GM23338 (cell line): ENCODE results near the gene OARD1. TPM values are rescaled to one million over a fixed set of nuclear protein-coding genes. Genes with fewer than 3 reads are reported as not detected.

ENCODE experiments used
- ATAC-seq: fragments of 200-7000 bp; cut with Tn5 transposase; 3 replicates; pipeline ENCODE4 v1.9.1; 2020
- DNase-seq: peaks from one replicate; pipeline ENCODE4 v3.0.0-alpha.2; 2015; ENCODE audit warnings: low spot score
- H2AFZ ChIP-seq: fragments of 200-600 bp; sonication (generic); 2 replicates; pipeline ENCODE4 v1.8.0; 2016; ENCODE audit warnings: antibody characterized with exemption, mild to moderate bottlenecking, moderate library complexity
- H3F3A ChIP-seq: fragments of 200-600 bp; sonication (generic); replicated peaks from 2 replicates; pipeline ENCODE4 v1.8.0; 2017; ENCODE audit warnings: antibody characterized with exemption, mixed run types, low read depth
- H3K27ac ChIP-seq: fragments of 200-600 bp; sonication (generic); 2 replicates; pipeline ENCODE4 v1.6.1; 2016; ENCODE audit warnings: low read depth
- H3K27me3 ChIP-seq: fragments of 200-600 bp; sonication (generic); 2 replicates; pipeline ENCODE4 v1.8.0; 2016; ENCODE audit warnings: mild to moderate bottlenecking, mixed run types, moderate library complexity; ENCODE audit not compliant: insufficient read depth
- H3K36me3 ChIP-seq: fragments of 200-600 bp; sonication (generic); 2 replicates; pipeline ENCODE4 v1.8.0; 2016; ENCODE audit warnings: mild to moderate bottlenecking; ENCODE audit not compliant: insufficient read depth
- H3K4me1 ChIP-seq: fragments of 200-600 bp; sonication (generic); 2 replicates; pipeline ENCODE4 v1.8.0; 2016; ENCODE audit warnings: mild to moderate bottlenecking, moderate library complexity; ENCODE audit not compliant: insufficient read depth
- H3K4me2 ChIP-seq: fragments of 200-600 bp; sonication (generic); 2 replicates; pipeline ENCODE4 v1.7.1; 2017; ENCODE audit warnings: mixed run types
- H3K4me3 ChIP-seq: fragments of 200-600 bp; sonication (generic); 2 replicates; pipeline ENCODE4 v1.6.1; 2016; ENCODE audit warnings: mixed run types
- H3K79me2 ChIP-seq: fragments of 200-600 bp; sonication (generic); replicated peaks from 2 replicates; pipeline ENCODE4 v1.8.0; 2017; ENCODE audit warnings: mild to moderate bottlenecking; ENCODE audit not compliant: insufficient read depth
- H3K9me2 ChIP-seq: fragments of 200-600 bp; sonication (generic); 2 replicates; pipeline ENCODE4 v1.8.0; 2017; ENCODE audit not compliant: insufficient read depth
- H4K20me1 ChIP-seq: fragments of 200-600 bp; sonication (generic); replicated peaks from 2 replicates; pipeline ENCODE4 v1.8.0; 2017; ENCODE audit warnings: mild to moderate bottlenecking; ENCODE audit not compliant: insufficient read depth
- H3K27ac Mint-ChIP-seq: 2 replicates; pipeline ENCODE4 v1.8.0; 2020; ENCODE audit warnings: inconsistent platforms, mild to moderate bottlenecking, moderate library complexity, mixed read lengths
- H3K27me3 Mint-ChIP-seq: 3 replicates; pipeline ENCODE4 v1.8.0; 2022; ENCODE audit warnings: low read depth, mild to moderate bottlenecking, moderate library complexity, mixed read lengths, inconsistent platforms; ENCODE audit not compliant: insufficient read depth, poor library complexity
- H3K36me3 Mint-ChIP-seq: 3 replicates; pipeline ENCODE4 v1.8.0; 2021; ENCODE audit warnings: low read depth, mild to moderate bottlenecking, inconsistent platforms, moderate library complexity, mixed read lengths
- H3K4me1 Mint-ChIP-seq: 3 replicates; pipeline ENCODE4 v1.8.0; 2020; ENCODE audit warnings: mild to moderate bottlenecking, inconsistent platforms, mixed read lengths
- H3K4me3 Mint-ChIP-seq: 3 replicates; pipeline ENCODE4 v1.8.0; 2021; ENCODE audit warnings: moderate library complexity, mild to moderate bottlenecking, inconsistent platforms, mixed read lengths
- H3K9me3 Mint-ChIP-seq: 3 replicates; pipeline ENCODE4 v1.8.0; 2020; ENCODE audit warnings: moderate library complexity, mild to moderate bottlenecking, inconsistent platforms, mixed read lengths
- CREB1 ChIP-seq: fragments of 250-450 bp; sonication (Bioruptor Pico); IDR thresholded peaks from 2 replicates; pipeline ENCODE4 v1.5.0; 2020; ENCODE audit warnings: low read depth, mild to moderate bottlenecking, moderate library complexity
- EZH2 ChIP-seq: fragments of 200-600 bp; sonication (generic); IDR thresholded peaks from one replicate; pipeline ENCODE4 v1.8.0; 2017; ENCODE audit warnings: antibody characterized with exemption, mild to moderate bottlenecking, low read depth; ENCODE audit not compliant: unreplicated experiment
- EZH2phosphoT487 ChIP-seq: fragments of 200-600 bp; sonication (generic); IDR thresholded peaks from one replicate; pipeline ENCODE4 v1.8.1; 2018; ENCODE audit warnings: antibody characterized with exemption; ENCODE audit not compliant: unreplicated experiment
- JUNB ChIP-seq: IDR thresholded peaks from one replicate; pipeline ENCODE4 v1.6.1; 2016; ENCODE audit warnings: antibody characterized with exemption; ENCODE audit not compliant: unreplicated experiment
- NANOG ChIP-seq: IDR thresholded peaks from 2 replicates; pipeline ENCODE4 v1.6.1; 2016; ENCODE audit warnings: antibody characterized with exemption, borderline replicate concordance
- STAT1 ChIP-seq: IDR thresholded peaks from one replicate; pipeline ENCODE4 v1.6.1; 2016; ENCODE audit warnings: antibody characterized with exemption; ENCODE audit not compliant: unreplicated experiment
- ZNF114 ChIP-seq: fragments of 250-450 bp; sonication (Bioruptor Pico); IDR thresholded peaks from 2 replicates; pipeline ENCODE4 v1.5.0; 2020; ENCODE audit warnings: mild to moderate bottlenecking, moderate library complexity
- ZNF331 ChIP-seq: fragments of 250-450 bp; sonication (Bioruptor Pico); IDR thresholded peaks from 2 replicates; pipeline ENCODE4 v1.5.0; 2020; ENCODE audit warnings: low read depth, mild to moderate bottlenecking, moderate library complexity
- polyA plus RNA-seq: library from polyadenylated mRNA; unstranded; fragments of >200 nt; fragmentation: Nextera tagmentation; extraction: Ambion mirVana; gene quantifications from 2 replicates; pipeline ENCODE4 v1.2.1, GENCODE V29; 2016
- total RNA-seq: library from RNA; depleted of rRNA; stranded (reverse); fragments of >200 nt; shearing (Covaris generic); gene quantifications from 2 replicates; pipeline ENCODE4 v1.2.3, GENCODE V29; 2014
- TF ChIP-seq, protein P1 (sequence below): IDR thresholded peaks from 2 replicates; pipeline ENCODE4 v1.6.1; 2016; ENCODE audit warnings: antibody characterized with exemption
- TF ChIP-seq, protein P2 (sequence below): fragments of 250-450 bp; sonication (Bioruptor Pico); IDR thresholded peaks from 2 replicates; pipeline ENCODE4 v1.5.0; 2020; ENCODE audit warnings: mild to moderate bottlenecking, moderate library complexity
- TF ChIP-seq, protein P3 (sequence below), 2 experiments: fragments of 200-600 bp in 1 of 2; sonication (generic) in 1 of 2; conservative IDR thresholded peaks; 2 replicates each; pipeline versions ENCODE4 v1.5.1 to v1.6.1; 2016 to 2017; ENCODE audit warnings: antibody characterized with exemption in 2 of 2, low read depth in 2 of 2, mild to moderate bottlenecking in 2 of 2, moderate library complexity in 1 of 2

The OARD1 gene
- total and polyA plus RNA-seq, 2 experiments from 2014 or later = 25.9 to 60.8 TPM

DNA sequence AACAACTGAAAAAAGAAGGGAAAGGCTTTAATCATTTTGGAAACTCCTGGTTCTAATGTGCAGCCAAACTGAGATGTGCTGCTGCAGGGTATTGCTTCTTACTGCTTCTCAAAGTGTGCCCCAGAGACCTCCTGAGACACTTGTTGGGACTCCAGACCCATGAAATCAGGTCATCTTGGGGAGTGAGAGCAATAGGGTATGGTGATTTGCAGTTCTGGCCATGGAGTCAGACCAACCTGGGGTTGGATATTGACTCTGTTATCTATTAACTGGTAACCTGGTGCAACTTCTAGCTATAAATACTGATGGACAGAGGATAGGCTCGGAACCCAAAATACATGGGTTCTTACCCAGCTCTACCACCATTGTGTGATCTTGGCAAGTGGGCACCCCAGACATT lies 26.1 kb downstream of the OARD1 start:
- H3K27ac ChIP-seq = no peak overlapping the region
- Mint-ChIP-seq H3K27ac (no peak overlapping the region), H3K36me3 (no peaks in the 10 kb centered on the region), H3K27me3 (peaks cover 2% of the 10 kb centered on the region), H3K4me3 (no peak overlapping the region), H3K4me1 (peaks cover 4% of the 10 kb centered on the region; the same call in 1 of the 3 replicates), H3K9me3 (no peaks in the 10 kb centered on the region)
- DNase-seq (no peak), ATAC-seq (no peak)
- no peaks in the 10 kb centered on the region for H3K27me3 ChIP-seq
- no peaks in the 10 kb centered on the region for H3K79me2 ChIP-seq
- no peaks in the 10 kb centered on the region; the same call in 1 of the 2 replicates for H3K36me3 ChIP-seq
- no peak for TF ChIP-seq JUNB
- no peak for TF ChIP-seq STAT1
- TF ChIP-seq ZNF331 (CRISPR knock-in tag) = no peak
- no peak overlapping the region for H3K4me2 ChIP-seq
- no peaks in the 10 kb centered on the region for H3F3A ChIP-seq
- no peak overlapping the region for H2AFZ ChIP-seq
- no peaks in the 10 kb centered on the region for H4K20me1 ChIP-seq
- H3K4me3 ChIP-seq = no peak overlapping the region
- H3K4me1 ChIP-seq = no peaks in the 10 kb centered on the region; the same call in 1 of the 2 replicates
- no peaks in the 10 kb centered on the region for H3K9me2 ChIP-seq

DNA sequence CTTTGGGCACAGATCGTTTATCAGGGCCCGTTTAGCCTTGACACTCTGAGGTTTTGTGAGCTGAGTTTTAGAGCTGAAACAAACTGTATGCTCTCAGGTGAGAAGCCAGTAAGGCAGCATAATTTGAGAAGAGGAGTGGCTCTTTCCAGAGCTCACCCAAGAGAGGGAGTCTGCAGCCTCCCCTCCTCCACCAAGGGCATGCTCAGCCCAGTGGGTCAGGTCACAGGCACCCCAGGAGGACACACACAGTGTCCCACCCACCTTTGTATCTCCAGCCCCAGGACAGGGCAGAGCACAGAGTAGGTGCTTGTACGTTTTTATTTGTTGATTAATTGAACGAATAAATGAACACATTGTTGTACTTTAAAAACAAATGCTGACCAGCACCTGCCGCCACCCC lies 26.5 kb downstream of the OARD1 start:
- Histone ChIP-seq H3K4me1 (no peaks in the 10 kb centered on the region; the same call in 1 of the 2 replicates), H2AFZ (no peak overlapping the region), H4K20me1 (no peaks in the 10 kb centered on the region), H3K36me3 (no peaks in the 10 kb centered on the region; the same call in 1 of the 2 replicates), H3K27ac (no peak overlapping the region), H3K79me2 (no peaks in the 10 kb centered on the region), H3K4me3 (no peak overlapping the region), H3K9me2 (no peaks in the 10 kb centered on the region), H3K27me3 (no peaks in the 10 kb centered on the region), H3K4me2 (no peak overlapping the region), H3F3A (no peaks in the 10 kb centered on the region)
- H3K4me3 Mint-ChIP-seq = no peak overlapping the region
- H3K4me1 Mint-ChIP-seq = peaks cover 4% of the 10 kb centered on the region; the same call in 1 of the 3 replicates
- no peak for DNase-seq
- H3K27ac Mint-ChIP-seq = no peak overlapping the region
- no peak for ATAC-seq
- H3K36me3 Mint-ChIP-seq = no peaks in the 10 kb centered on the region
- H3K9me3 Mint-ChIP-seq = no peaks in the 10 kb centered on the region
- H3K27me3 Mint-ChIP-seq = peaks cover 2% of the 10 kb centered on the region
- no peak for TF ChIP-seq ZNF331 (CRISPR knock-in tag)
- TF ChIP-seq ZNF114 = no peak
- no peak for TF ChIP-seq JUNB
- TF ChIP-seq, protein P1, sequence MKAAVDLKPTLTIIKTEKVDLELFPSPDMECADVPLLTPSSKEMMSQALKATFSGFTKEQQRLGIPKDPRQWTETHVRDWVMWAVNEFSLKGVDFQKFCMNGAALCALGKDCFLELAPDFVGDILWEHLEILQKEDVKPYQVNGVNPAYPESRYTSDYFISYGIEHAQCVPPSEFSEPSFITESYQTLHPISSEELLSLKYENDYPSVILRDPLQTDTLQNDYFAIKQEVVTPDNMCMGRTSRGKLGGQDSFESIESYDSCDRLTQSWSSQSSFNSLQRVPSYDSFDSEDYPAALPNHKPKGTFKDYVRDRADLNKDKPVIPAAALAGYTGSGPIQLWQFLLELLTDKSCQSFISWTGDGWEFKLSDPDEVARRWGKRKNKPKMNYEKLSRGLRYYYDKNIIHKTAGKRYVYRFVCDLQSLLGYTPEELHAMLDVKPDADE = no peak
- TF ChIP-seq EZH2 = no peak
- no peak for TF ChIP-seq CREB1 (CRISPR knock-in tag)
- no peak for TF ChIP-seq NANOG
- TF ChIP-seq, protein P2, sequence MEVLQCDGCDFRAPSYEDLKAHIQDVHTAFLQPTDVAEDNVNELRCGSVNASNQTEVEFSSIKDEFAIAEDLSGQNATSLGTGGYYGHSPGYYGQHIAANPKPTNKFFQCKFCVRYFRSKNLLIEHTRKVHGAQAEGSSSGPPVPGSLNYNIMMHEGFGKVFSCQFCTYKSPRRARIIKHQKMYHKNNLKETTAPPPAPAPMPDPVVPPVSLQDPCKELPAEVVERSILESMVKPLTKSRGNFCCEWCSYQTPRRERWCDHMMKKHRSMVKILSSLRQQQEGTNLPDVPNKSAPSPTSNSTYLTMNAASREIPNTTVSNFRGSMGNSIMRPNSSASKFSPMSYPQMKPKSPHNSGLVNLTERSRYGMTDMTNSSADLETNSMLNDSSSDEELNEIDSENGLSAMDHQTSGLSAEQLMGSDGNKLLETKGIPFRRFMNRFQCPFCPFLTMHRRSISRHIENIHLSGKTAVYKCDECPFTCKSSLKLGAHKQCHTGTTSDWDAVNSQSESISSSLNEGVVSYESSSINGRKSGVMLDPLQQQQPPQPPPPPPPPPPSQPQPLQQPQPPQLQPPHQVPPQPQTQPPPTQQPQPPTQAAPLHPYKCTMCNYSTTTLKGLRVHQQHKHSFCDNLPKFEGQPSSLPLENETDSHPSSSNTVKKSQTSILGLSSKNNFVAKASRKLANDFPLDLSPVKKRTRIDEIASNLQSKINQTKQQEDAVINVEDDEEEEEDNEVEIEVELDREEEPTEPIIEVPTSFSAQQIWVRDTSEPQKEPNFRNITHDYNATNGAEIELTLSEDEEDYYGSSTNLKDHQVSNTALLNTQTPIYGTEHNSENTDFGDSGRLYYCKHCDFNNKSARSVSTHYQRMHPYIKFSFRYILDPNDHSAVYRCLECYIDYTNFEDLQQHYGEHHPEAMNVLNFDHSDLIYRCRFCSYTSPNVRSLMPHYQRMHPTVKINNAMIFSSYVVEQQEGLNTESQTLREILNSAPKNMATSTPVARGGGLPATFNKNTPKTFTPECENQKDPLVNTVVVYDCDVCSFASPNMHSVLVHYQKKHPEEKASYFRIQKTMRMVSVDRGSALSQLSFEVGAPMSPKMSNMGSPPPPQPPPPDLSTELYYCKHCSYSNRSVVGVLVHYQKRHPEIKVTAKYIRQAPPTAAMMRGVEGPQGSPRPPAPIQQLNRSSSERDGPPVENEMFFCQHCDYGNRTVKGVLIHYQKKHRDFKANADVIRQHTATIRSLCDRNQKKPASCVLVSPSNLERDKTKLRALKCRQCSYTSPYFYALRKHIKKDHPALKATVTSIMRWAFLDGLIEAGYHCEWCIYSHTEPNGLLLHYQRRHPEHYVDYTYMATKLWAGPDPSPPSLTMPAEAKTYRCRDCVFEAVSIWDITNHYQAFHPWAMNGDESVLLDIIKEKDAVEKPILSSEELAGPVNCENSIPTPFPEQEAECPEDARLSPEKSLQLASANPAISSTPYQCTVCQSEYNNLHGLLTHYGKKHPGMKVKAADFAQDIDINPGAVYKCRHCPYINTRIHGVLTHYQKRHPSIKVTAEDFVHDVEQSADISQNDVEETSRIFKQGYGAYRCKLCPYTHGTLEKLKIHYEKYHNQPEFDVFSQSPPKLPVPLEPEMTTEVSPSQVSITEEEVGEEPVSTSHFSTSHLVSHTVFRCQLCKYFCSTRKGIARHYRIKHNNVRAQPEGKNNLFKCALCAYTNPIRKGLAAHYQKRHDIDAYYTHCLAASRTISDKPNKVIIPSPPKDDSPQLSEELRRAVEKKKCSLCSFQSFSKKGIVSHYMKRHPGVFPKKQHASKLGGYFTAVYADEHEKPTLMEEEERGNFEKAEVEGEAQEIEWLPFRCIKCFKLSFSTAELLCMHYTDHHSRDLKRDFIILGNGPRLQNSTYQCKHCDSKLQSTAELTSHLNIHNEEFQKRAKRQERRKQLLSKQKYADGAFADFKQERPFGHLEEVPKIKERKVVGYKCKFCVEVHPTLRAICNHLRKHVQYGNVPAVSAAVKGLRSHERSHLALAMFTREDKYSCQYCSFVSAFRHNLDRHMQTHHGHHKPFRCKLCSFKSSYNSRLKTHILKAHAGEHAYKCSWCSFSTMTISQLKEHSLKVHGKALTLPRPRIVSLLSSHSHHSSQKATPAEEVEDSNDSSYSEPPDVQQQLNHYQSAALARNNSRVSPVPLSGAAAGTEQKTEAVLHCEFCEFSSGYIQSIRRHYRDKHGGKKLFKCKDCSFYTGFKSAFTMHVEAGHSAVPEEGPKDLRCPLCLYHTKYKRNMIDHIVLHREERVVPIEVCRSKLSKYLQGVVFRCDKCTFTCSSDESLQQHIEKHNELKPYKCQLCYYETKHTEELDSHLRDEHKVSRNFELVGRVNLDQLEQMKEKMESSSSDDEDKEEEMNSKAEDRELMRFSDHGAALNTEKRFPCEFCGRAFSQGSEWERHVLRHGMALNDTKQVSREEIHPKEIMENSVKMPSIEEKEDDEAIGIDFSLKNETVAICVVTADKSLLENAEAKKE (CRISPR knock-in tag) = no peak
- TF ChIP-seq, protein P3, sequence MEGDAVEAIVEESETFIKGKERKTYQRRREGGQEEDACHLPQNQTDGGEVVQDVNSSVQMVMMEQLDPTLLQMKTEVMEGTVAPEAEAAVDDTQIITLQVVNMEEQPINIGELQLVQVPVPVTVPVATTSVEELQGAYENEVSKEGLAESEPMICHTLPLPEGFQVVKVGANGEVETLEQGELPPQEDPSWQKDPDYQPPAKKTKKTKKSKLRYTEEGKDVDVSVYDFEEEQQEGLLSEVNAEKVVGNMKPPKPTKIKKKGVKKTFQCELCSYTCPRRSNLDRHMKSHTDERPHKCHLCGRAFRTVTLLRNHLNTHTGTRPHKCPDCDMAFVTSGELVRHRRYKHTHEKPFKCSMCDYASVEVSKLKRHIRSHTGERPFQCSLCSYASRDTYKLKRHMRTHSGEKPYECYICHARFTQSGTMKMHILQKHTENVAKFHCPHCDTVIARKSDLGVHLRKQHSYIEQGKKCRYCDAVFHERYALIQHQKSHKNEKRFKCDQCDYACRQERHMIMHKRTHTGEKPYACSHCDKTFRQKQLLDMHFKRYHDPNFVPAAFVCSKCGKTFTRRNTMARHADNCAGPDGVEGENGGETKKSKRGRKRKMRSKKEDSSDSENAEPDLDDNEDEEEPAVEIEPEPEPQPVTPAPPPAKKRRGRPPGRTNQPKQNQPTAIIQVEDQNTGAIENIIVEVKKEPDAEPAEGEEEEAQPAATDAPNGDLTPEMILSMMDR (conservative IDR thresholded peaks at IDR 0.05; ENCODE audit: low read depth in 2 of 2) = no peak
- TF ChIP-seq EZH2phosphoT487 = no peak
- no peak for TF ChIP-seq STAT1
